Measurements from ENCODE around the gene ANKRD65. TPM values are rescaled to one million over a fixed set of nuclear protein-coding genes. Genes with fewer than 3 reads are reported as not detected.

The ANKRD65 gene
- total RNA-seq, 1 experiment from 2014 or later: not detected

- peak within 1 kb of the TSS; percentile 80 to 92 for H3K4me3 ChIP-seq (replicated peaks in 1 of 2; ENCODE audit: low read depth in 1 of 2, low read length in 2 of 2)
- peak within 1 kb of the TSS; percentile 88 for H3K9ac ChIP-seq (ENCODE audit: low read length)
- H3K4me2 ChIP-seq (ENCODE audit: low read length): peak within 1 kb of the TSS; percentile 99
- H4K20me1 ChIP-seq (ENCODE audit: insufficient read depth): no peaks in the 10 kb centered on the region
- CTCF ChIA-PET: no interaction called here
- peaks cover 33% of the 10 kb centered on the region; the same call in 1 of the 2 replicates for H3K79me2 ChIP-seq (ENCODE audit: insufficient read depth, low read length)
- ATAC-seq (peak; percentile 62), DNase-seq (ENCODE audit: low read depth, low spot score) (no peak)
- intact Hi-C loops (cut with micrococcal nuclease): no loop called here
- H3K9me3 ChIP-seq (ENCODE audit: control insufficient read depth in 1 of 2, insufficient read depth in 1 of 2, low read depth in 1 of 2, low read length in 2 of 2): no peaks in the 10 kb centered on the region
- RAD21 ChIA-PET (ENCODE audit: low non-redundant PET in 1 of 2, low total read pairs in 2 of 2, uncharacterized antibody in 2 of 2, unreplicated experiment in 2 of 2): no interaction called here
- POLR2A ChIA-PET: no interaction called here
- peak within 1 kb of the TSS; percentile 99 for H3K27ac ChIP-seq (ENCODE audit: low read depth, low read length)
- no peaks in the 10 kb centered on the region for H3K36me3 ChIP-seq (ENCODE audit: control insufficient read depth in 1 of 2, insufficient read depth in 2 of 2, low read length in 2 of 2)
- H3K27me3 ChIP-seq (ENCODE audit: insufficient read depth, low read length): no peaks in the 10 kb centered on the region
- TF ChIP-seq SRF (IDR thresholded peaks at IDR 0.05; ENCODE audit: low read depth): no peak
- no peak for TF ChIP-seq YY1 (IDR thresholded peaks at IDR 0.05; ENCODE audit: extremely low read depth, insufficient replicate concordance, low read depth, low read length)
- TF ChIP-seq CEBPB (IDR thresholded peaks at IDR 0.05; ENCODE audit: low read depth): no peak
- TF ChIP-seq CTCF (IDR thresholded peaks at IDR 0.05 in 2 of 3, conservative IDR thresholded peaks at IDR 0.05 in 1 of 3; ENCODE audit: borderline replicate concordance in 1 of 3, insufficient read depth in 1 of 3, low read depth in 2 of 3, low read length in 2 of 3): no peak
- no peak for TF ChIP-seq EGR1 (IDR thresholded peaks at IDR 0.05; ENCODE audit: low read depth)
- TF ChIP-seq ZFX (IDR thresholded peaks at IDR 0.05): peak; percentile 47; the same call in 1 of the 2 replicates
- TF ChIP-seq POLR2A (IDR thresholded peaks at IDR 0.05; ENCODE audit: borderline replicate concordance, extremely low read depth, insufficient read depth, insufficient read length): peak; percentile 70
- peak; percentile 86 for TF ChIP-seq POLR2AphosphoS5 (IDR thresholded peaks at IDR 0.05; ENCODE audit: low read depth, low read length)
- H2AFZ ChIP-seq (ENCODE audit: low read depth, low read length, poor library complexity, severe bottlenecking): no peak within 1 kb of the TSS
- TSS peak; percentile 62 for BruUV-seq (replicated peaks)
- H3K9me2 ChIP-seq (ENCODE audit: insufficient read depth): no peaks in the 10 kb centered on the region
- H3K4me1 ChIP-seq (ENCODE audit: control insufficient read depth in 1 of 2, insufficient read depth in 2 of 2, low read length in 2 of 2): peaks cover 43 to 62% of the 10 kb centered on the region in 2 experiments
Measured at GRCh38 chr1:1435106-1435903, 14.2 kb upstream of the ANKRD65 start, which contains the start of gene VWA1. VWA1 (plus strand) TSS chr1:1435690; CDS start chr1:1435749, 59 bp downstream.
